ENCODE measurements around the gene TOPAZ1. TPM values are rescaled to one million over a fixed set of nuclear protein-coding genes. Genes with fewer than 3 reads are reported as not detected.

The TOPAZ1 gene
- total RNA-seq, 1 experiment from 2014 or later = not detected

- Histone ChIP-seq H3K14ac (ENCODE audit: insufficient read depth, low read length) (peak within 1 kb of the TSS; percentile 98), H3K9ac (ENCODE audit: extremely low read depth, insufficient read length, low read length) (peak within 1 kb of the TSS; percentile 95), H2BK120ac (ENCODE audit: low read depth, low read length, poor library complexity, severe bottlenecking) (no peak within 1 kb of the TSS), H3K27me3 (ENCODE audit: insufficient read depth, low read length) (no peaks in the 10 kb centered on the region), H3K79me2 (ENCODE audit: insufficient read depth, low read length) (peaks cover 4% of the 10 kb centered on the region; the same call in 1 of the 2 replicates), H2AK5ac (ENCODE audit: insufficient read length, low read length) (no peak within 1 kb of the TSS), H2AFZ (ENCODE audit: low read length) (no peak within 1 kb of the TSS), H3K27ac (ENCODE audit: insufficient read length, low read depth, low read length) (peak within 1 kb of the TSS; percentile 64), H3K4me2 (ENCODE audit: insufficient read depth, insufficient read length, low read length) (peak within 1 kb of the TSS; percentile 64), H3T11ph (ENCODE audit: low read length) (peak within 1 kb of the TSS; percentile 93), H2BK5ac (ENCODE audit: insufficient read length, low read length) (no peak within 1 kb of the TSS), H4K5ac (ENCODE audit: insufficient read length, low read depth, low read length) (no peak within 1 kb of the TSS), H4K91ac (ENCODE audit: insufficient read length, low read depth, low read length) (no peak within 1 kb of the TSS), H2BK15ac (ENCODE audit: low read depth, low read length) (no peak within 1 kb of the TSS), H2BK20ac (ENCODE audit: low read depth, low read length, poor library complexity, severe bottlenecking) (no peak within 1 kb of the TSS), H2BK12ac (ENCODE audit: insufficient read length, low read depth, low read length) (peak within 1 kb of the TSS; percentile 91), H3K23ac (ENCODE audit: insufficient read length, low read depth, low read length) (no peak within 1 kb of the TSS), H4K20me1 (ENCODE audit: control insufficient read depth, insufficient read depth, insufficient read length) (no peaks in the 10 kb centered on the region), H3K9me3 (ENCODE audit: control insufficient read depth, low read depth, low read length) (no peaks in the 10 kb centered on the region), H3K23me2 (ENCODE audit: insufficient read length, low read depth, low read length, poor library complexity, severe bottlenecking) (peaks cover 4% of the 10 kb centered on the region), H3K4me1 (ENCODE audit: insufficient read depth, low read length) (no peaks in the 10 kb centered on the region), H3K18ac (ENCODE audit: insufficient read length, low read depth, low read length) (peak within 1 kb of the TSS; percentile 99), H4K8ac (replicated peaks; ENCODE audit: insufficient read length, low read depth, low read length) (no peak within 1 kb of the TSS), H3K79me1 (ENCODE audit: insufficient read depth, low read depth, low read length, poor library complexity, severe bottlenecking) (peaks cover 6% of the 10 kb centered on the region), H3K4ac (ENCODE audit: low read depth, low read length) (no peak within 1 kb of the TSS), H3K56ac (ENCODE audit: insufficient read length, low read depth, low read length) (no peak within 1 kb of the TSS)
- no peaks in the 10 kb centered on the region for H3K9me3 Mint-ChIP-seq
- TF ChIP-seq CTCF (conservative IDR thresholded peaks at IDR 0.05) = no peak
- WGBS (ENCODE audit: extremely low coverage, insufficient read length, low lambda C conversion rate) = no CpG with 5 or more reads among the region's 77 CpGs
- peak within 1 kb of the TSS; percentile 99 for H3K27ac Mint-ChIP-seq
- peak; percentile 98 for DNase-seq
- peaks cover 21% of the 10 kb centered on the region in 2 experiments for H3K4me1 Mint-ChIP-seq
- peaks cover 0 to 9% (median 3%) of the 10 kb centered on the region in 3 experiments; a peak in 4 of 7 replicates for H3K36me3 Mint-ChIP-seq (ENCODE audit: insufficient read depth in 1 of 3, low read depth in 3 of 3)
- H3K4me3 Mint-ChIP-seq = peak within 1 kb of the TSS; percentile 89 to 90
- H3K27me3 Mint-ChIP-seq (ENCODE audit: low read depth) = no peaks in the 10 kb centered on the region; the same call in 1 of the 2 replicates
Observed at GRCh38 chr3:44338010-44338827, 96.5 kb downstream of the TOPAZ1 start, which contains the start of gene TCAIM. TCAIM (plus strand) TSS chr3:44338766; CDS start chr3:44354783, 16,017 bp downstream.
